OCI-LY3 (cell line): ENCODE data around the gene MRPL42.

ENCODE experiments used
- H2AFZ ChIP-seq: fragments of 200-600, 300-600 bp; shearing (Covaris generic); 2 replicates; pipeline ENCODE4 v1.6.0; 2014; ENCODE audit warnings: antibody characterized with exemption, low read depth, low read length
- H3K27ac ChIP-seq: fragments of 200-600, 300-600 bp; sonication (generic); 2 replicates; pipeline ENCODE4 v1.5.1; 2014; ENCODE audit warnings: mild to moderate bottlenecking, low read length, moderate library complexity, mixed read lengths
- H3K27me3 ChIP-seq: fragments of 200-600, 300-600 bp; sonication (generic); 2 replicates; pipeline ENCODE4 v1.6.1; 2014; ENCODE audit warnings: low read depth, low read length, mixed read lengths
- H3K36me3 ChIP-seq: fragments of 200-600, 300-600 bp; sonication (generic); replicated peaks from 2 replicates; pipeline ENCODE3; 2014; ENCODE audit warnings: low read depth, low read length, mixed read lengths
- H3K4me1 ChIP-seq: fragments of 300-600, 200-600 bp; sonication (generic); 2 replicates; pipeline ENCODE4 v1.6.1; 2014; ENCODE audit warnings: low read length, mixed read lengths
- H3K4me2 ChIP-seq: fragments of 200-600, 300-600 bp; sonication (generic); 2 replicates; pipeline ENCODE4 v1.6.1; 2014; ENCODE audit warnings: low read length, mixed read lengths
- H3K4me3 ChIP-seq: fragments of 300-600, 200-600 bp; sonication (generic); 2 replicates; pipeline ENCODE4 v1.5.1; 2014; ENCODE audit warnings: antibody characterized with exemption, mild to moderate bottlenecking, low read length, moderate library complexity
- H3K79me2 ChIP-seq: fragments of 300-600, 200-600 bp; shearing (Covaris generic); 2 replicates; pipeline ENCODE4 v1.6.1; 2014; ENCODE audit warnings: mild to moderate bottlenecking, low read length, mixed read lengths
- H3K9ac ChIP-seq: fragments of 300-600, 200-600 bp; shearing (Covaris generic); 2 replicates; pipeline ENCODE4 v1.6.0; 2014; ENCODE audit warnings: mild to moderate bottlenecking, low read length, moderate library complexity
- H3K9me3 ChIP-seq: fragments of 200-600, 300-600 bp; shearing (Covaris generic); 2 replicates; pipeline ENCODE4 v1.6.1; 2014; ENCODE audit warnings: low read length, mixed read lengths; ENCODE audit not compliant: insufficient read depth
- H4K20me1 ChIP-seq: fragments of 200-600, 300-600 bp; sonication (generic); 2 replicates; pipeline ENCODE4 v1.6.1; 2016; ENCODE audit warnings: low read length, mixed read lengths; ENCODE audit not compliant: insufficient read depth
- CTCF ChIP-seq: fragments of 200-600, 300-600 bp; sonication (generic); IDR thresholded peaks from 2 replicates; pipeline ENCODE4 v1.5.1; 2014; ENCODE audit warnings: antibody characterized with exemption, low read length, low read depth
- EZH2phosphoT487 ChIP-seq: fragments of 200-600 bp; shearing (Covaris generic); IDR thresholded peaks from 2 replicates; pipeline ENCODE4 v1.6.1; 2018; ENCODE audit warnings: antibody characterized with exemption, mixed run types, low read depth

Gene MRPL42

GRCh38 chr12:93565760-93566159 lies 98.4 kb downstream of the MRPL42 start:
- H3K4me2 ChIP-seq: no peak overlapping the region
- no peaks in the 10 kb centered on the region for H3K27me3 ChIP-seq
- H2AFZ ChIP-seq: no peak overlapping the region
- H3K36me3 ChIP-seq: no peaks in the 10 kb centered on the region
- no peak overlapping the region for H3K27ac ChIP-seq
- H3K79me2 ChIP-seq: no peaks in the 10 kb centered on the region; the same call in 1 of the 2 replicates
- H3K4me3 ChIP-seq: no peak overlapping the region
- H4K20me1 ChIP-seq: no peaks in the 10 kb centered on the region
- H3K4me1 ChIP-seq: 0 out of 2 replicates have a peak, but pooled peaks cover 5% of the 10 kb centered on the region
- TF ChIP-seq EZH2phosphoT487 (no peak), CTCF (no peak)
- no peaks in the 10 kb centered on the region for H3K9me3 ChIP-seq
- no peak overlapping the region for H3K9ac ChIP-seq
